Neural cell (in vitro differentiated cells): ENCODE data around the gene KERA. TPM values are rescaled to one million over a fixed set of nuclear protein-coding genes. Genes with fewer than 3 reads are reported as not detected.

Experiments
- H2AFZ ChIP-seq: fragments of 200-600, 300-800 bp; sonication (generic), shearing (Covaris generic); 2 replicates; pipeline ENCODE4 v1.6.0; 2014; ENCODE audit warnings: low read depth, mild to moderate bottlenecking, antibody characterized with exemption, low read length, moderate library complexity
- H3F3A ChIP-seq: fragments of 200-600 bp; shearing (Covaris generic); 2 replicates; pipeline ENCODE4 v1.6.1; 2016; ENCODE audit warnings: mild to moderate bottlenecking, moderate library complexity, mixed read lengths, antibody characterized with exemption, low read length; ENCODE audit not compliant: insufficient read depth, poor library complexity, severe bottlenecking
- H3K27ac ChIP-seq: fragments of 200-600, 300-800 bp; sonication (generic), shearing (Covaris generic); 2 replicates; pipeline ENCODE4 v1.5.1; 2014; ENCODE audit warnings: mild to moderate bottlenecking, low read length, moderate library complexity
- H3K27me3 ChIP-seq: fragments of 300-800, 200-600 bp; sonication (generic), shearing (Covaris generic); 2 replicates; pipeline ENCODE4 v1.6.0; 2014; ENCODE audit warnings: mild to moderate bottlenecking, low read depth, low read length, moderate library complexity; ENCODE audit not compliant: insufficient read depth
- H3K36me3 ChIP-seq: fragments of 300-800, 200-600 bp; sonication (generic), shearing (Covaris generic); 2 replicates; pipeline ENCODE4 v1.5.1; 2014; ENCODE audit warnings: mild to moderate bottlenecking, antibody characterized with exemption, low read length, moderate library complexity; ENCODE audit not compliant: insufficient read depth
- H3K4me2 ChIP-seq: fragments of 300-800, 200-600 bp; sonication (generic), shearing (Covaris generic); 2 replicates; pipeline ENCODE4 v1.6.0; 2014; ENCODE audit warnings: mild to moderate bottlenecking, low read length
- H3K4me3 ChIP-seq: fragments of 300-800, 200-600 bp; sonication (generic), shearing (Covaris generic); 2 replicates; pipeline ENCODE4 v1.5.1; 2014; ENCODE audit warnings: mild to moderate bottlenecking, low read length, moderate library complexity
- H3K79me2 ChIP-seq: fragments of 200-600 bp; shearing (Covaris generic); replicated peaks from 2 replicates; pipeline ENCODE4 v1.6.0; 2014; ENCODE audit warnings: mild to moderate bottlenecking, low read length, moderate library complexity; ENCODE audit not compliant: insufficient read depth
- H3K9ac ChIP-seq: fragments of 300-800, 200-600 bp; sonication (generic), shearing (Covaris generic); 2 replicates; pipeline ENCODE4 v1.6.1; 2016; ENCODE audit warnings: mild to moderate bottlenecking, low read length, mixed read lengths
- H3K9me2 ChIP-seq: fragments of 200-600 bp; shearing (Covaris generic); 2 replicates; pipeline ENCODE4 v1.6.1; 2016; ENCODE audit warnings: mild to moderate bottlenecking, low read length, mixed read lengths; ENCODE audit not compliant: insufficient read depth
- H3K9me3 ChIP-seq: fragments of 200-600, 300-800 bp; sonication (generic), shearing (Covaris generic); 2 replicates; pipeline ENCODE4 v1.6.1; 2016; ENCODE audit warnings: mild to moderate bottlenecking, mixed run types, low read length, moderate library complexity, mixed read lengths
- H4K20me1 ChIP-seq: fragments of 200-600 bp; shearing (Covaris generic); 2 replicates; pipeline ENCODE4 v1.6.1; 2016; ENCODE audit warnings: mild to moderate bottlenecking, mixed run types; ENCODE audit not compliant: insufficient read depth
- EZH2 ChIP-seq: fragments of 200-600, 300-800 bp; shearing (Covaris generic), sonication (generic); IDR thresholded peaks from 2 replicates; pipeline ENCODE4 v1.6.1; 2014; ENCODE audit warnings: antibody characterized with exemption, low read length, borderline replicate concordance, mild to moderate bottlenecking; ENCODE audit not compliant: insufficient read depth, poor library complexity, severe bottlenecking
- TAF1 ChIP-seq: IDR thresholded peaks from 2 replicates; pipeline ENCODE4 v1.6.1; 2012; ENCODE audit warnings: low read depth
- polyA plus RNA-seq: library from polyadenylated mRNA; depleted of rRNA; stranded (reverse); fragments of >200 nt; gene quantifications from 2 replicates; pipeline ENCODE4 v1.2.3, GENCODE V29; 2014

Gene KERA
- polyA plus RNA-seq, 1 donor from 2014 or later, result not detected

- Histone ChIP-seq H3F3A (no peaks in the 10 kb centered on the region), H2AFZ (no peak overlapping the region)
Measured at GRCh38 chr12:91003737-91004136, 54.1 kb downstream of the KERA start.

GRCh38 chr12:91001306-91001705, 56.5 kb downstream of the KERA start:
- no peaks in the 10 kb centered on the region for H4K20me1 ChIP-seq
- TF ChIP-seq EZH2 (no peak), TAF1 (no peak)
- H3K9me2 ChIP-seq, result no peaks in the 10 kb centered on the region
- no peaks in the 10 kb centered on the region for H3F3A ChIP-seq
- H3K36me3 ChIP-seq, result no peaks in the 10 kb centered on the region
- no peak overlapping the region for H3K27ac ChIP-seq
- no peak overlapping the region for H3K4me3 ChIP-seq
- H3K9ac ChIP-seq, result no peak overlapping the region
- no peaks in the 10 kb centered on the region for H3K27me3 ChIP-seq
- no peaks in the 10 kb centered on the region for H3K79me2 ChIP-seq
- H3K9me3 ChIP-seq, result no peaks in the 10 kb centered on the region
- H2AFZ ChIP-seq, result no peak overlapping the region
- H3K4me2 ChIP-seq, result no peak overlapping the region

More at GRCh38 chr12:91003737-91004136, 54.1 kb downstream of the KERA start:
- Histone ChIP-seq H4K20me1 (no peaks in the 10 kb centered on the region), H3K27me3 (no peaks in the 10 kb centered on the region), H3K9me3 (no peaks in the 10 kb centered on the region), H3K9ac (no peak overlapping the region), H3K27ac (no peak overlapping the region), H3K9me2 (no peaks in the 10 kb centered on the region), H3K36me3 (no peaks in the 10 kb centered on the region), H3K79me2 (no peaks in the 10 kb centered on the region), H3K4me3 (no peak overlapping the region), H3K4me2 (no peak overlapping the region)
- TF ChIP-seq EZH2, result no peak

Other genes starting within 250 kb of the KERA start
- gene CCER1, start 102.8 kb downstream of the KERA start, polyA plus RNA-seq, result not detected in 2 replicates
- not detected in 2 replicates for gene EPYC, start 53.1 kb downstream of the KERA start, polyA plus RNA-seq
- gene LUM, start 53.5 kb upstream of the KERA start, polyA plus RNA-seq, result 0.20 and 0.89 TPM in 2 replicates
- gene DCN, start 124.8 kb upstream of the KERA start, polyA plus RNA-seq, result 0.76 TPM in 1 of 2 replicates, not detected in the other